Measurements from ENCODE around the gene SYMPK.

The SYMPK gene

GRCh38 chr19:45827459-45828093 is 35.4 kb downstream of the SYMPK start:
- Mint-ChIP-seq H3K4me3 (no peak overlapping the region), H3K4me1 (no peaks in the 10 kb centered on the region), H3K27me3 (no peaks in the 10 kb centered on the region), H3K9me3 (no peaks in the 10 kb centered on the region), H3K36me3 (ENCODE audit: low read depth) (peaks cover 49% of the 10 kb centered on the region), H3K27ac (no peak overlapping the region)
- DNase-seq (no peak), ATAC-seq (no peak)

- H3K4me1 Mint-ChIP-seq = no peaks in the 10 kb centered on the region
- peaks cover 43% of the 10 kb centered on the region for H3K36me3 Mint-ChIP-seq (ENCODE audit: low read depth)
- no peaks in the 10 kb centered on the region for H3K27me3 Mint-ChIP-seq
- H3K9me3 Mint-ChIP-seq = no peaks in the 10 kb centered on the region
- ATAC-seq (no peak), DNase-seq (no peak)
- H3K27ac Mint-ChIP-seq = no peak overlapping the region
- no peak overlapping the region for H3K4me3 Mint-ChIP-seq
Observed at GRCh38 chr19:45826934-45827333, 36.0 kb downstream of the SYMPK start.

- DNase-seq (no peak), ATAC-seq (no peak)
- H3K36me3 Mint-ChIP-seq (ENCODE audit: low read depth) = peaks cover 36% of the 10 kb centered on the region
- no peaks in the 10 kb centered on the region for H3K27me3 Mint-ChIP-seq
- H3K4me1 Mint-ChIP-seq = no peaks in the 10 kb centered on the region
- no peak overlapping the region for H3K27ac Mint-ChIP-seq
- no peaks in the 10 kb centered on the region for H3K9me3 Mint-ChIP-seq
- H3K4me3 Mint-ChIP-seq = no peak overlapping the region
Observed at GRCh38 chr19:45825917-45826893, 36.7 kb downstream of the SYMPK start.

GRCh38 chr19:45825263-45825605 is 37.7 kb downstream of the SYMPK start:
- DNase-seq = no peak
- Mint-ChIP-seq H3K36me3 (ENCODE audit: low read depth) (peaks cover 30% of the 10 kb centered on the region), H3K27ac (no peak overlapping the region), H3K4me1 (no peaks in the 10 kb centered on the region), H3K9me3 (no peaks in the 10 kb centered on the region), H3K27me3 (no peaks in the 10 kb centered on the region), H3K4me3 (no peak overlapping the region)
- no peak for ATAC-seq

GRCh38 chr19:45824531-45825262 is 38.2 kb downstream of the SYMPK start:
- Mint-ChIP-seq H3K36me3 (ENCODE audit: low read depth) (peaks cover 28% of the 10 kb centered on the region), H3K27ac (no peak overlapping the region), H3K27me3 (no peaks in the 10 kb centered on the region), H3K4me1 (no peaks in the 10 kb centered on the region), H3K9me3 (no peaks in the 10 kb centered on the region), H3K4me3 (no peak overlapping the region)
- ATAC-seq (no peak), DNase-seq (no peak)

- no peaks in the 10 kb centered on the region for H3K9me3 Mint-ChIP-seq
- H3K36me3 Mint-ChIP-seq (ENCODE audit: low read depth) = peaks cover 23% of the 10 kb centered on the region
- no peaks in the 10 kb centered on the region for H3K27me3 Mint-ChIP-seq
- no peak overlapping the region for H3K4me3 Mint-ChIP-seq
- no peak for DNase-seq
- H3K4me1 Mint-ChIP-seq = no peaks in the 10 kb centered on the region
- no peak for ATAC-seq
- no peak overlapping the region for H3K27ac Mint-ChIP-seq
Observed at GRCh38 chr19:45824041-45824471, 38.9 kb downstream of the SYMPK start.

- Mint-ChIP-seq H3K9me3 (no peaks in the 10 kb centered on the region), H3K27ac (no peak overlapping the region), H3K27me3 (no peaks in the 10 kb centered on the region), H3K36me3 (ENCODE audit: low read depth) (peaks cover 16% of the 10 kb centered on the region), H3K4me3 (no peak overlapping the region), H3K4me1 (no peaks in the 10 kb centered on the region)
- DNase-seq (no peak), ATAC-seq (no peak)
Observed at GRCh38 chr19:45823182-45823581, 39.8 kb downstream of the SYMPK start.

- Mint-ChIP-seq H3K4me3 (no peak overlapping the region), H3K27ac (no peak overlapping the region), H3K9me3 (no peaks in the 10 kb centered on the region), H3K4me1 (no peaks in the 10 kb centered on the region), H3K27me3 (no peaks in the 10 kb centered on the region), H3K36me3 (ENCODE audit: low read depth) (peaks cover 12% of the 10 kb centered on the region)
- DNase-seq = no peak
- no peak for ATAC-seq
Observed at GRCh38 chr19:45822716-45823115, 40.2 kb downstream of the SYMPK start.

GRCh38 chr19:45821570-45821969 is 41.4 kb downstream of the SYMPK start:
- no peak overlapping the region for H3K27ac Mint-ChIP-seq

GRCh38 chr19:45821103-45821521 is 41.8 kb downstream of the SYMPK start:
- no peak overlapping the region for H3K27ac Mint-ChIP-seq
- no peaks in the 10 kb centered on the region for H3K27me3 Mint-ChIP-seq
- H3K9me3 Mint-ChIP-seq = no peaks in the 10 kb centered on the region
- no peak for ATAC-seq
- no peak overlapping the region for H3K4me3 Mint-ChIP-seq
- H3K4me1 Mint-ChIP-seq = peaks cover 2% of the 10 kb centered on the region
- no peak for DNase-seq
- peaks cover 12% of the 10 kb centered on the region for H3K36me3 Mint-ChIP-seq (ENCODE audit: low read depth)

More at GRCh38 chr19:45821570-45821969, 41.4 kb downstream of the SYMPK start:
- Mint-ChIP-seq H3K4me3 (no peak overlapping the region), H3K4me1 (peaks cover 2% of the 10 kb centered on the region), H3K36me3 (ENCODE audit: low read depth) (peaks cover 12% of the 10 kb centered on the region), H3K27me3 (no peaks in the 10 kb centered on the region), H3K9me3 (no peaks in the 10 kb centered on the region)
- no peak for ATAC-seq
- no peak for DNase-seq

- Mint-ChIP-seq H3K27ac (no peak overlapping the region), H3K4me1 (peaks cover 2% of the 10 kb centered on the region), H3K9me3 (no peaks in the 10 kb centered on the region), H3K27me3 (no peaks in the 10 kb centered on the region), H3K4me3 (no peak overlapping the region), H3K36me3 (ENCODE audit: low read depth) (peaks cover 12% of the 10 kb centered on the region)
- DNase-seq (no peak), ATAC-seq (no peak)
Observed at GRCh38 chr19:45820413-45821102, 42.4 kb downstream of the SYMPK start.

- Mint-ChIP-seq H3K36me3 (ENCODE audit: low read depth) (peaks cover 12% of the 10 kb centered on the region), H3K9me3 (no peaks in the 10 kb centered on the region), H3K27ac (no peak overlapping the region), H3K4me3 (no peak overlapping the region), H3K27me3 (no peaks in the 10 kb centered on the region), H3K4me1 (peaks cover 2% of the 10 kb centered on the region)
- no peak for ATAC-seq
- no peak for DNase-seq
Observed at GRCh38 chr19:45819769-45820168, 43.2 kb downstream of the SYMPK start.

- Mint-ChIP-seq H3K27ac (no peak overlapping the region), H3K27me3 (peaks cover 7% of the 10 kb centered on the region), H3K9me3 (no peaks in the 10 kb centered on the region), H3K36me3 (ENCODE audit: low read depth) (peaks cover 9% of the 10 kb centered on the region), H3K4me3 (no peak overlapping the region), H3K4me1 (peaks cover 2% of the 10 kb centered on the region)
- DNase-seq (no peak), ATAC-seq (no peak)
Observed at GRCh38 chr19:45817725-45818301, 45.1 kb downstream of the SYMPK start.
